MM.1S (cell line): ENCODE measurements around the gene SLC6A8.
"Not testable (repeated sequence)": the region's sequence is repeated elsewhere in the genome, so short reads cannot be mapped to it uniquely, and the experiment has no call there.

Source experiments
- DNase-seq: peaks from one replicate; pipeline ENCODE4 v3.0.0-alpha.2; 2015
- H2AFZ ChIP-seq: fragments of 300-600 bp; sonication (generic); 2 replicates; pipeline ENCODE4 v1.6.0; 2016; ENCODE audit warnings: antibody characterized with exemption, low read length
- H3F3A ChIP-seq: fragments of 300-600 bp; sonication (generic); 2 replicates; pipeline ENCODE4 v1.6.1; 2016; ENCODE audit warnings: mild to moderate bottlenecking, antibody characterized with exemption, low read length, moderate library complexity, mixed read lengths; ENCODE audit not compliant: insufficient read depth
- H3K27ac ChIP-seq: fragments of 300-600 bp; sonication (generic); 2 replicates; pipeline ENCODE4 v1.5.1; 2016; ENCODE audit warnings: mild to moderate bottlenecking, low read length
- H3K27me3 ChIP-seq: fragments of 300-600 bp; sonication (generic); replicated peaks from 2 replicates; pipeline ENCODE4 v1.6.0; 2016; ENCODE audit warnings: low read length; ENCODE audit not compliant: insufficient read depth
- H3K36me3 ChIP-seq: fragments of 300-600 bp; sonication (generic); replicated peaks from 2 replicates; pipeline ENCODE4 v1.6.1; 2016; ENCODE audit warnings: mild to moderate bottlenecking, low read length, mixed read lengths; ENCODE audit not compliant: insufficient read depth
- H3K4me1 ChIP-seq: fragments of 300-600 bp; sonication (generic); 2 replicates; pipeline ENCODE4 v1.6.1; 2016; ENCODE audit warnings: low read length, mixed read lengths
- H3K4me2 ChIP-seq: fragments of 300-600 bp; sonication (generic); 2 replicates; pipeline ENCODE4 v1.6.0; 2016; ENCODE audit warnings: low read depth, low read length
- H3K4me3 ChIP-seq: fragments of 300-600 bp; sonication (generic); 2 replicates; pipeline ENCODE4 v1.5.1; 2016; ENCODE audit warnings: low read length, mixed read lengths
- H3K79me2 ChIP-seq: fragments of 300-600 bp; sonication (generic); 2 replicates; pipeline ENCODE4 v1.6.1; 2016; ENCODE audit warnings: mixed run types, low read length, mixed read lengths
- H3K9ac ChIP-seq: fragments of 300-600 bp; sonication (generic); 2 replicates; pipeline ENCODE4 v1.6.1; 2016; ENCODE audit warnings: low read length, mixed read lengths
- H3K9me2 ChIP-seq: fragments of 300-600 bp; sonication (generic); replicated peaks from 2 replicates; pipeline ENCODE4 v1.6.1; 2016; ENCODE audit warnings: mild to moderate bottlenecking, low read length, mixed read lengths; ENCODE audit not compliant: insufficient read depth
- H3K9me3 ChIP-seq: fragments of 300-600 bp; sonication (generic); replicated peaks from 2 replicates; pipeline ENCODE4 v1.6.1; 2016; ENCODE audit warnings: mild to moderate bottlenecking, low read length, mixed read lengths; ENCODE audit not compliant: insufficient read depth
- H4K20me1 ChIP-seq: fragments of 300-600 bp; sonication (generic); 2 replicates; pipeline ENCODE4 v1.6.1; 2016; ENCODE audit warnings: mild to moderate bottlenecking, low read length, moderate library complexity, mixed read lengths; ENCODE audit not compliant: insufficient read depth
- CTCF ChIP-seq: fragments of 300-600 bp; sonication (generic); IDR thresholded peaks from 2 replicates; pipeline ENCODE4 v1.5.1; 2016; ENCODE audit warnings: antibody characterized with exemption, low read length, mixed read lengths
- EZH2 ChIP-seq: fragments of 300-600 bp; sonication (generic); optimal IDR thresholded peaks from 2 replicates; pipeline ENCODE3; 2017; ENCODE audit warnings: low read depth, mild to moderate bottlenecking, antibody characterized with exemption, low read length, mixed read lengths
- EZH2phosphoT487 ChIP-seq: fragments of 300-600 bp; sonication (generic); IDR thresholded peaks from 2 replicates; pipeline ENCODE4 v1.6.1; 2018; ENCODE audit warnings: antibody characterized with exemption, low read length

SLC6A8 gene

GRCh38 chrX:153741446-153741845 lies 53.7 kb downstream of the SLC6A8 start:
- no peak overlapping the region for H3K27ac ChIP-seq
- H3F3A ChIP-seq: no peaks in the 10 kb centered on the region
- no peaks in the 10 kb centered on the region for H3K9me2 ChIP-seq
- no peaks in the 10 kb centered on the region for H3K36me3 ChIP-seq
- H3K4me3 ChIP-seq: no peak overlapping the region
- no peak overlapping the region for H2AFZ ChIP-seq
- no peaks in the 10 kb centered on the region for H3K4me1 ChIP-seq
- no peaks in the 10 kb centered on the region for H3K9me3 ChIP-seq
- TF ChIP-seq EZH2phosphoT487 (no peak), EZH2 (no peak)
- H3K27me3 ChIP-seq: no peaks in the 10 kb centered on the region
- no peaks in the 10 kb centered on the region for H4K20me1 ChIP-seq
- no peaks in the 10 kb centered on the region for H3K79me2 ChIP-seq
- H3K4me2 ChIP-seq: no peak overlapping the region
- no peak overlapping the region for H3K9ac ChIP-seq
- DNase-seq: no peak

GRCh38 chrX:153742111-153742510 lies 54.4 kb downstream of the SLC6A8 start:
- not testable (repeated sequence) for H3K9ac ChIP-seq, H3F3A ChIP-seq, H3K27me3 ChIP-seq, H3K4me2 ChIP-seq, H4K20me1 ChIP-seq, H3K4me1 ChIP-seq, H3K79me2 ChIP-seq, DNase-seq, H2AFZ ChIP-seq, H3K27ac ChIP-seq, H3K9me2 ChIP-seq, H3K36me3 ChIP-seq, H3K4me3 ChIP-seq, H3K9me3 ChIP-seq

- H3K4me1 ChIP-seq, H4K20me1 ChIP-seq, H3K9me2 ChIP-seq, H3K36me3 ChIP-seq, H3K4me2 ChIP-seq, H2AFZ ChIP-seq, H3K79me2 ChIP-seq, H3K9me3 ChIP-seq, H3K27me3 ChIP-seq, H3K27ac ChIP-seq, H3K4me3 ChIP-seq, DNase-seq, H3F3A ChIP-seq, H3K9ac ChIP-seq: not testable (repeated sequence)
These were observed 55.2 kb downstream of the SLC6A8 start for GRCh38 chrX:153742796-153743467.

- not testable (repeated sequence) for DNase-seq, H3K9ac ChIP-seq, H3K79me2 ChIP-seq, H3K4me3 ChIP-seq, H3K27me3 ChIP-seq, H3F3A ChIP-seq, H3K9me2 ChIP-seq, H4K20me1 ChIP-seq, H2AFZ ChIP-seq, H3K4me1 ChIP-seq, H3K4me2 ChIP-seq, H3K27ac ChIP-seq, H3K36me3 ChIP-seq, H3K9me3 ChIP-seq
These were observed 55.9 kb downstream of the SLC6A8 start for GRCh38 chrX:153743468-153744209.

- Histone ChIP-seq H3K27me3 (no peaks in the 10 kb centered on the region), H2AFZ (no peak overlapping the region), H3K4me2 (no peak overlapping the region), H4K20me1 (no peaks in the 10 kb centered on the region), H3K79me2 (no peaks in the 10 kb centered on the region), H3K4me1 (no peaks in the 10 kb centered on the region), H3K9ac (no peak overlapping the region), H3K27ac (no peak overlapping the region), H3K36me3 (no peaks in the 10 kb centered on the region), H3K9me2 (no peaks in the 10 kb centered on the region), H3K4me3 (no peak overlapping the region), H3F3A (no peaks in the 10 kb centered on the region), H3K9me3 (no peaks in the 10 kb centered on the region)
- no peak for TF ChIP-seq EZH2phosphoT487
- no peak for TF ChIP-seq EZH2
- no peak for TF ChIP-seq CTCF
- no peak for DNase-seq
These were observed 56.7 kb downstream of the SLC6A8 start for GRCh38 chrX:153744210-153745066.

- not testable (repeated sequence) for H3K4me3 ChIP-seq, H3K9ac ChIP-seq, H3F3A ChIP-seq, H2AFZ ChIP-seq, H3K79me2 ChIP-seq, H3K9me3 ChIP-seq, H4K20me1 ChIP-seq, H3K27ac ChIP-seq, H3K9me2 ChIP-seq, DNase-seq, H3K36me3 ChIP-seq, H3K27me3 ChIP-seq, H3K4me1 ChIP-seq, H3K4me2 ChIP-seq
These were observed 57.3 kb downstream of the SLC6A8 start for GRCh38 chrX:153745067-153745433.
